GM12878 (cell line): ENCODE measurements around the gene PIGU. TPM values are rescaled to one million over a fixed set of nuclear protein-coding genes. Genes with fewer than 3 reads are reported as not detected.
"Not testable (repeated sequence)": the region's sequence is repeated elsewhere in the genome, so short reads cannot be mapped to it uniquely, and the experiment has no call there.

Experiments
- ATAC-seq: fragments of 200-7000 bp; cut with Tn5 transposase; 3 replicates; pipeline ENCODE4 v1.9.1; 2020; ENCODE audit warnings: mild to moderate bottlenecking, moderate library complexity
- BruUV-seq: library from RNA; stranded (reverse); fragments of 400-500 nt; replicated peaks from 2 replicates; lab custom pipeline; 2021; lab: Mats Ljungman, UMichigan
- CTCF ChIA-PET: fragments of 300-600 bp; sonication (Branson Sonifier 250); formaldehyde crosslinking; extraction: SDS; loops from one replicate; lab custom pipeline; 2021; ENCODE audit warnings: inconsistent platforms; lab: Yijun Ruan, JAX
- POLR2A ChIA-PET: fragments of 350-600 bp; formaldehyde crosslinking; extraction: SDS; loops from one replicate; lab custom pipeline; 2021; ENCODE audit warnings: inconsistent platforms; lab: Charles Lee
- RAD21 ChIA-PET: fragments of 300-600 bp; sonication (Branson Sonifier 250); formaldehyde crosslinking; loops from one replicate; lab custom pipeline; 2023; ENCODE audit warnings: antibody characterized with exemption; ENCODE audit not compliant: unreplicated experiment; lab: Charles Lee
- SMC1A ChIA-PET: fragments of 300-600 bp; sonication (Branson Sonifier 250); formaldehyde crosslinking; loops from one replicate; lab custom pipeline; 2023; ENCODE audit not compliant: unreplicated experiment, uncharacterized antibody; lab: Charles Lee
- DNase-seq: peaks from one replicate; pipeline ENCODE4 v3.0.0-alpha.2; 2011; ENCODE audit warnings: low read depth, low spot score
- FAIRE-seq: peaks from 3 replicates; lab custom pipeline; 2011; peaks lifted over from hg19 to GRCh38; lab: Jason Lieb, UNC
- H2AFZ ChIP-seq: 2 replicates; pipeline ENCODE4 v1.6.0; 2011; ENCODE audit warnings: low read depth, low read length, control low read depth; ENCODE audit not compliant: control insufficient read depth
- H3K27ac ChIP-seq: 2 replicates; pipeline ENCODE4 v1.5.1; 2011; ENCODE audit warnings: control low read depth; ENCODE audit not compliant: control insufficient read depth, insufficient read depth
- H3K27me3 ChIP-seq, 2 experiments: replicated peaks in 1 of 2; 2 replicates each; pipeline versions ENCODE4 v1.6.0 to v1.6.1; 2011; ENCODE audit warnings: low read length in 1 of 2; ENCODE audit not compliant: control insufficient read depth in 2 of 2, insufficient read depth in 2 of 2
- H3K36me3 ChIP-seq, 2 experiments: 2 replicates each; pipeline ENCODE4 v1.5.1; 2011; ENCODE audit warnings: low read length in 1 of 2; ENCODE audit not compliant: control insufficient read depth in 2 of 2, insufficient read depth in 2 of 2
- H3K4me1 ChIP-seq: 2 replicates; pipeline ENCODE4 v1.6.1; 2011; ENCODE audit warnings: mild to moderate bottlenecking, low read length, moderate library complexity, mixed read lengths; ENCODE audit not compliant: control insufficient read depth, insufficient read depth
- H3K4me2 ChIP-seq: 2 replicates; pipeline ENCODE4 v1.6.0; 2011; ENCODE audit warnings: control low read depth; ENCODE audit not compliant: control insufficient read depth, insufficient read depth
- H3K4me3 ChIP-seq: fragments of 200-600 bp; sonication (generic); 2 replicates; pipeline ENCODE4 v1.5.1; 2016
- H3K79me2 ChIP-seq: 2 replicates; pipeline ENCODE4 v1.6.0; 2011; ENCODE audit warnings: low read length; ENCODE audit not compliant: control insufficient read depth, insufficient read depth
- H3K9ac ChIP-seq: 2 replicates; pipeline ENCODE4 v1.8.0; 2011; ENCODE audit warnings: low read length, control low read depth, mixed read lengths; ENCODE audit not compliant: control insufficient read depth, insufficient read depth
- H3K9me3 ChIP-seq: replicated peaks from 3 replicates; pipeline ENCODE4 v1.5.1; 2011; ENCODE audit warnings: mild to moderate bottlenecking, low read length; ENCODE audit not compliant: control insufficient read depth, insufficient read depth
- H4K20me1 ChIP-seq: 2 replicates; pipeline ENCODE4 v1.6.0; 2011; ENCODE audit not compliant: control insufficient read depth, insufficient read depth
- EP300 ChIP-seq, 2 experiments: fragments of 150-350 bp in 1 of 2; IDR thresholded peaks; 2 replicates each; pipeline ENCODE4 v1.6.1; 2011 to 2012; ENCODE audit warnings: low read depth in 2 of 2, low read length in 2 of 2, borderline replicate concordance in 1 of 2, improper control_type of control experiment in 1 of 2, inconsistent platforms in 1 of 2; ENCODE audit not compliant: control insufficient read depth in 1 of 2
- ETV6 ChIP-seq, 2 experiments: fragments of 450-650 bp in 1 of 2; IDR thresholded peaks in 1 of 2; conservative IDR thresholded peaks in 1 of 2; 2 replicates each; pipeline ENCODE4 v1.6.1; 2014; ENCODE audit warnings: antibody characterized with exemption in 1 of 2, borderline replicate concordance in 1 of 2, low read depth in 1 of 2, mild to moderate bottlenecking in 1 of 2, moderate library complexity in 1 of 2
- FOXM1 ChIP-seq: IDR thresholded peaks from 2 replicates; pipeline ENCODE4 v1.6.1; 2012; ENCODE audit warnings: low read depth, mild to moderate bottlenecking, inconsistent platforms, low read length, moderate library complexity
- IKZF2 ChIP-seq, 2 experiments: fragments of 450-650 bp; IDR thresholded peaks; 2 replicates each; pipeline ENCODE4 v1.6.1; 2017; ENCODE audit warnings: mild to moderate bottlenecking in 2 of 2, moderate library complexity in 2 of 2
- IRF4 ChIP-seq: IDR thresholded peaks from 2 replicates; pipeline ENCODE4 v1.6.1; 2011; ENCODE audit warnings: low read depth, low read length
- JUNB ChIP-seq: IDR thresholded peaks from 2 replicates; pipeline ENCODE4 v1.6.1; 2016; ENCODE audit warnings: antibody characterized with exemption, mild to moderate bottlenecking
- JUND ChIP-seq: IDR thresholded peaks from 2 replicates; pipeline ENCODE4 v1.6.1; 2012; ENCODE audit warnings: low read depth, mild to moderate bottlenecking, low read length, improper control_type of control experiment, moderate library complexity
- MEF2B ChIP-seq: fragments of 450-650 bp; IDR thresholded peaks from 2 replicates; pipeline ENCODE4 v1.6.1; 2018; ENCODE audit warnings: mild to moderate bottlenecking, moderate library complexity; ENCODE audit not compliant: partially characterized antibody, poor library complexity, severe bottlenecking
- MTA3 ChIP-seq: IDR thresholded peaks from 2 replicates; pipeline ENCODE4 v1.6.1; 2012; ENCODE audit warnings: low read length, inconsistent platforms, borderline replicate concordance
- NBN ChIP-seq: fragments of 450-650 bp; IDR thresholded peaks from 2 replicates; pipeline ENCODE4 v1.6.1; 2016
- PAX5 ChIP-seq: IDR thresholded peaks from 2 replicates; pipeline ENCODE4 v1.6.1; 2011; ENCODE audit warnings: low read depth, low read length, borderline replicate concordance
- PKNOX1 ChIP-seq: fragments of 450-650 bp; IDR thresholded peaks from 2 replicates; pipeline ENCODE4 v1.6.1; 2016; ENCODE audit warnings: mild to moderate bottlenecking
- POU2F2 ChIP-seq: IDR thresholded peaks from 3 replicates; pipeline ENCODE4 v1.6.1; 2011; ENCODE audit warnings: low read depth, mild to moderate bottlenecking, low read length, borderline replicate concordance
- SMAD1 ChIP-seq: fragments of 450-650 bp; IDR thresholded peaks from 2 replicates; pipeline ENCODE4 v1.6.1; 2018; ENCODE audit warnings: mild to moderate bottlenecking, low read depth; ENCODE audit not compliant: partially characterized antibody
- TBL1XR1 ChIP-seq: IDR thresholded peaks from 2 replicates; pipeline ENCODE4 v1.6.1; 2012; ENCODE audit warnings: low read depth, low read length, improper control_type of control experiment
- ZNF384 ChIP-seq: IDR thresholded peaks from 2 replicates; pipeline ENCODE4 v1.6.1; 2012; ENCODE audit warnings: low read depth, mild to moderate bottlenecking, low read length, improper control_type of control experiment, borderline replicate concordance
- WGBS: methylation state at CpG from one replicate; pipeline ENCODE4 v1.1.6; 2016; ENCODE audit warnings: low lambda C conversion rate; ENCODE audit not compliant: insufficient replicate concordance, insufficient coverage; ENCODE audit errors: missing lambda C conversion rate; 5-methylcytosine and 5-hydroxymethylcytosine counted together
- in situ Hi-C: fragments of 300-500 bp; cut with MboI; formaldehyde crosslinking; loops from 9 replicates; pipeline ENCODE4 v1.14.3; 2018; ENCODE audit warnings: mixed read lengths
- intact Hi-C: fragments of 100-400 bp; cut with micrococcal nuclease; formaldehyde crosslinking; loops from one replicate; pipeline ENCODE4 v1.14.2; 2022; ENCODE audit not compliant: unreplicated experiment
- polyA plus RNA-seq, 11 experiments: library from polyadenylated mRNA; depleted of rRNA in 4 of 11; unstranded in 6 of 11; stranded (reverse) in 5 of 11; fragments of >200 nt; fragmentation: Nextera tagmentation in 4 of 11; fragmentation: Illumina TruSeq in 1 of 11; extraction: Ambion mirVana in 4 of 11; extraction: Trizol in 1 of 11; gene quantifications; 1 replicate in 1 of 11; 2 replicates in 10 of 11; pipeline versions ENCODE4 v1.2.1 to v1.2.3, GENCODE V29; 2011 to 2016; ENCODE audit warnings: inconsistent platforms in 2 of 11, missing spikeins in 2 of 11, low read depth in 1 of 11
- total RNA-seq, 4 experiments: library from RNA; depleted of rRNA in 3 of 4; stranded (reverse); fragments of >200 nt in 3 of 4; fragmentation: Illumina TruSeq in 1 of 4; extraction: Trizol in 1 of 4; gene quantifications; 2 replicates each; pipeline versions ENCODE4 v1.2.1 to v1.2.3, GENCODE V29; 2013 to 2021
- TF ChIP-seq, protein P1 (sequence below): fragments of 450-650 bp; IDR thresholded peaks from 2 replicates; pipeline ENCODE4 v1.6.1; 2017; ENCODE audit warnings: low read depth, mild to moderate bottlenecking, moderate library complexity
- TF ChIP-seq, protein P2 (sequence below): fragments of 450-650 bp; IDR thresholded peaks from 2 replicates; pipeline ENCODE4 v1.6.1; 2016; ENCODE audit warnings: mild to moderate bottlenecking

The PIGU gene
- total and polyA plus RNA-seq, 10 of the 15 experiments (the other 5 are each of a cell fraction or from before 2014, with no cell fraction given) = 4.1 to 88.2 (median 25.0) TPM

- in situ Hi-C loops, H2AFZ ChIP-seq, H3K27me3 ChIP-seq: not testable (repeated sequence)
- TF ChIP-seq MEF2B = peak; percentile 62
- TF ChIP-seq JUND = peak; percentile 73
- peak; percentile 33; the same call in 1 of the 2 replicates for TF ChIP-seq ZNF384
- TF ChIP-seq, protein P1, sequence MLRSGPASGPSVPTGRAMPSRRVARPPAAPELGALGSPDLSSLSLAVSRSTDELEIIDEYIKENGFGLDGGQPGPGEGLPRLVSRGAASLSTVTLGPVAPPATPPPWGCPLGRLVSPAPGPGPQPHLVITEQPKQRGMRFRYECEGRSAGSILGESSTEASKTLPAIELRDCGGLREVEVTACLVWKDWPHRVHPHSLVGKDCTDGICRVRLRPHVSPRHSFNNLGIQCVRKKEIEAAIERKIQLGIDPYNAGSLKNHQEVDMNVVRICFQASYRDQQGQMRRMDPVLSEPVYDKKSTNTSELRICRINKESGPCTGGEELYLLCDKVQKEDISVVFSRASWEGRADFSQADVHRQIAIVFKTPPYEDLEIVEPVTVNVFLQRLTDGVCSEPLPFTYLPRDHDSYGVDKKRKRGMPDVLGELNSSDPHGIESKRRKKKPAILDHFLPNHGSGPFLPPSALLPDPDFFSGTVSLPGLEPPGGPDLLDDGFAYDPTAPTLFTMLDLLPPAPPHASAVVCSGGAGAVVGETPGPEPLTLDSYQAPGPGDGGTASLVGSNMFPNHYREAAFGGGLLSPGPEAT = peak; percentile 95
- TF ChIP-seq IRF4 = peak; percentile 79
- peak; percentile 96 for TF ChIP-seq POU2F2
- peak; percentile 41; the same call in 1 of the 2 replicates for TF ChIP-seq PKNOX1
- TF ChIP-seq JUNB = peak; percentile 88
- TF ChIP-seq IKZF2 (IDR thresholded peaks at IDR 0.05) = peak; percentile 96
- peak in 1 of 2 experiments; percentile 16; a peak in 1 of 4 replicates for TF ChIP-seq ETV6 (conservative IDR thresholded peaks at IDR 0.05 in 1 of 2, IDR thresholded peaks at IDR 0.05 in 1 of 2; ENCODE audit: borderline replicate concordance in 1 of 2, low read depth in 1 of 2)
- peak; percentile 81 for TF ChIP-seq FOXM1
- TF ChIP-seq, protein P2, sequence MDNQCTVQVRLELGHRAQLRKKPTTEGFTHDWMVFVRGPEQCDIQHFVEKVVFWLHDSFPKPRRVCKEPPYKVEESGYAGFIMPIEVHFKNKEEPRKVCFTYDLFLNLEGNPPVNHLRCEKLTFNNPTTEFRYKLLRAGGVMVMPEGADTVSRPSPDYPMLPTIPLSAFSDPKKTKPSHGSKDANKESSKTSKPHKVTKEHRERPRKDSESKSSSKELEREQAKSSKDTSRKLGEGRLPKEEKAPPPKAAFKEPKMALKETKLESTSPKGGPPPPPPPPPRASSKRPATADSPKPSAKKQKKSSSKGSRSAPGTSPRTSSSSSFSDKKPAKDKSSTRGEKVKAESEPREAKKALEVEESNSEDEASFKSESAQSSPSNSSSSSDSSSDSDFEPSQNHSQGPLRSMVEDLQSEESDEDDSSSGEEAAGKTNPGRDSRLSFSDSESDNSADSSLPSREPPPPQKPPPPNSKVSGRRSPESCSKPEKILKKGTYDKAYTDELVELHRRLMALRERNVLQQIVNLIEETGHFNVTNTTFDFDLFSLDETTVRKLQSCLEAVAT = peak; percentile 67; the same call in 1 of the 2 replicates
- TF ChIP-seq TBL1XR1 = 0 out of 2 replicates have a peak, but pooled peaks have one; percentile 80
- TF ChIP-seq NBN = 0 out of 2 replicates have a peak, but pooled peaks have one; percentile 59
- TF ChIP-seq EP300 (IDR thresholded peaks at IDR 0.05; ENCODE audit: borderline replicate concordance in 1 of 2, control insufficient read depth in 1 of 2, low read depth in 2 of 2, low read length in 2 of 2) = peak; percentile 74 to 75
- peak; percentile 60; the same call in 1 of the 2 replicates for TF ChIP-seq PAX5
- TF ChIP-seq SMAD1 = peak; percentile 59
- peak; percentile 81 for TF ChIP-seq MTA3
These were observed 42.5 kb upstream of the PIGU start for GRCh38 chr20:34719242-34720017.

More at GRCh38 chr20:34719242-34720017, 42.5 kb upstream of the PIGU start:
- ChIA-PET CTCF (interaction anchor here (0.5 to 2.7 kb wide), 11 partner anchors 9 to 698 kb away, joined by 3 to 31 read pairs (median 6); no protein-coding TSS in a partner anchor), POLR2A (interaction anchor here (0.6 to 2.9 kb wide), 9 partner anchors 8 to 417 kb away, joined by 3 to 18 read pairs (median 6); partner anchors contain the start of gene TP53INP2), RAD21 (interaction anchor here (0.7 to 2.7 kb wide), 10 partner anchors 8 to 181 kb away, joined by 3 to 25 read pairs (median 12); no protein-coding TSS in a partner anchor), SMC1A (interaction anchor here (0.6 to 3.7 kb wide), 16 partner anchors 8 to 407 kb away, joined by 3 to 41 read pairs (median 6); no protein-coding TSS in a partner anchor)
- Histone ChIP-seq H3K4me1 (peaks cover 37% of the 10 kb centered on the region), H3K36me3 (peaks cover 0 to 11% of the 10 kb centered on the region in 2 experiments; a peak in 2 of 4 replicates), H3K27ac (peak overlapping the region; percentile 79), H3K9ac (peak overlapping the region; percentile 13; the same call in 1 of the 2 replicates), H3K4me2 (peak overlapping the region; percentile 78)
- not testable (repeated sequence) for H4K20me1 ChIP-seq, BruUV-seq, H3K9me3 ChIP-seq, H3K4me3 ChIP-seq, H3K79me2 ChIP-seq
- intact Hi-C loops = loop anchor here (1.0 kb wide), 1 partner anchor 36 kb away; no protein-coding TSS in a partner anchor
- peak; percentile 93 for ATAC-seq
- WGBS = 15% methylated on average over 13 of the region's 13 CpGs
- peak; percentile 59 for FAIRE-seq
- peak; percentile 93 for DNase-seq
